Loucy (cell line): ENCODE results near the gene SYNM.

Experiments
- H2AFZ ChIP-seq: fragments of 200-600 bp; sonication (generic); 2 replicates; pipeline ENCODE4 v1.6.0; 2016; ENCODE audit warnings: antibody characterized with exemption, mild to moderate bottlenecking, low read length, moderate library complexity
- H3F3A ChIP-seq: fragments of 200-600 bp; 2 replicates; pipeline ENCODE4 v1.6.0; 2016; ENCODE audit warnings: antibody characterized with exemption, low read depth, mild to moderate bottlenecking
- H3K27me3 ChIP-seq: fragments of 200-600 bp; sonication (generic); 2 replicates; pipeline ENCODE4 v1.6.1; 2014; ENCODE audit warnings: low read length, mild to moderate bottlenecking; ENCODE audit not compliant: insufficient read depth, poor library complexity, severe bottlenecking
- H3K36me3 ChIP-seq: fragments of 200-600 bp; sonication (generic); 2 replicates; pipeline ENCODE4 v1.6.1; 2016; ENCODE audit warnings: low read length; ENCODE audit not compliant: insufficient read depth
- H3K4me1 ChIP-seq: fragments of 200-600 bp; sonication (generic); 2 replicates; pipeline ENCODE4 v1.5.1; 2014; ENCODE audit warnings: low read length, mild to moderate bottlenecking; ENCODE audit not compliant: insufficient read depth, poor library complexity, severe bottlenecking
- H3K4me2 ChIP-seq: fragments of 200-600 bp; sonication (generic); 2 replicates; pipeline ENCODE4 v1.6.0; 2014; ENCODE audit warnings: antibody characterized with exemption, low read length, low read depth, mild to moderate bottlenecking; ENCODE audit not compliant: poor library complexity, severe bottlenecking
- H3K4me3 ChIP-seq: fragments of 200-600 bp; sonication (generic); 2 replicates; pipeline ENCODE4 v1.5.1; 2014; ENCODE audit warnings: low read length, mild to moderate bottlenecking, mixed read lengths; ENCODE audit not compliant: poor library complexity, severe bottlenecking
- H3K79me2 ChIP-seq: fragments of 200-600 bp; sonication (generic); 2 replicates; pipeline ENCODE4 v1.6.1; 2014; ENCODE audit warnings: low read length; ENCODE audit not compliant: insufficient read depth
- H3K9ac ChIP-seq: fragments of 200-600 bp; sonication (generic); 2 replicates; pipeline ENCODE4 v1.6.0; 2014; ENCODE audit warnings: mild to moderate bottlenecking, low read depth, low read length, moderate library complexity; ENCODE audit not compliant: poor library complexity, severe bottlenecking
- H3K9me2 ChIP-seq: fragments of 200-600 bp; sonication (generic); replicated peaks from 2 replicates; pipeline ENCODE4 v1.6.1; 2016; ENCODE audit warnings: low read depth, low read length, mixed read lengths
- H3K9me3 ChIP-seq: fragments of 200-600 bp; sonication (generic); 2 replicates; pipeline ENCODE4 v1.6.1; 2014; ENCODE audit warnings: mild to moderate bottlenecking, antibody characterized with exemption, low read length, low read depth; ENCODE audit not compliant: insufficient read depth
- H4K20me1 ChIP-seq: fragments of 200-600 bp; sonication (generic); 2 replicates; pipeline ENCODE4 v1.6.0; 2014; ENCODE audit warnings: antibody characterized with exemption, low read length, mild to moderate bottlenecking; ENCODE audit not compliant: insufficient read depth, poor library complexity, severe bottlenecking
- EZH2phosphoT487 ChIP-seq: fragments of 200-600 bp; IDR thresholded peaks from 2 replicates; pipeline ENCODE4 v1.6.1; 2018; ENCODE audit warnings: antibody characterized with exemption, mild to moderate bottlenecking, moderate library complexity, borderline replicate concordance
- TF ChIP-seq, protein P1 (sequence below): fragments of 200-600 bp; sonication (generic); conservative IDR thresholded peaks from 2 replicates; pipeline ENCODE4 v1.5.1; 2014; ENCODE audit warnings: mild to moderate bottlenecking, antibody characterized with exemption, low read length

The SYNM gene

GRCh38 chr15:99145778-99146177 lies 40.9 kb downstream of the SYNM start:
- H2AFZ ChIP-seq: no peak overlapping the region
- H3K27me3 ChIP-seq: no peaks in the 10 kb centered on the region
- H3K4me2 ChIP-seq: no peak overlapping the region
- no peaks in the 10 kb centered on the region for H3K9me3 ChIP-seq
- H3K4me3 ChIP-seq: no peak overlapping the region
- no peaks in the 10 kb centered on the region for H4K20me1 ChIP-seq
- no peaks in the 10 kb centered on the region for H3K4me1 ChIP-seq
- no peaks in the 10 kb centered on the region for H3F3A ChIP-seq
- H3K36me3 ChIP-seq: no peaks in the 10 kb centered on the region
- H3K79me2 ChIP-seq: no peaks in the 10 kb centered on the region
- no peak overlapping the region for H3K9ac ChIP-seq
- no peak for TF ChIP-seq EZH2phosphoT487
- TF ChIP-seq, protein P1, sequence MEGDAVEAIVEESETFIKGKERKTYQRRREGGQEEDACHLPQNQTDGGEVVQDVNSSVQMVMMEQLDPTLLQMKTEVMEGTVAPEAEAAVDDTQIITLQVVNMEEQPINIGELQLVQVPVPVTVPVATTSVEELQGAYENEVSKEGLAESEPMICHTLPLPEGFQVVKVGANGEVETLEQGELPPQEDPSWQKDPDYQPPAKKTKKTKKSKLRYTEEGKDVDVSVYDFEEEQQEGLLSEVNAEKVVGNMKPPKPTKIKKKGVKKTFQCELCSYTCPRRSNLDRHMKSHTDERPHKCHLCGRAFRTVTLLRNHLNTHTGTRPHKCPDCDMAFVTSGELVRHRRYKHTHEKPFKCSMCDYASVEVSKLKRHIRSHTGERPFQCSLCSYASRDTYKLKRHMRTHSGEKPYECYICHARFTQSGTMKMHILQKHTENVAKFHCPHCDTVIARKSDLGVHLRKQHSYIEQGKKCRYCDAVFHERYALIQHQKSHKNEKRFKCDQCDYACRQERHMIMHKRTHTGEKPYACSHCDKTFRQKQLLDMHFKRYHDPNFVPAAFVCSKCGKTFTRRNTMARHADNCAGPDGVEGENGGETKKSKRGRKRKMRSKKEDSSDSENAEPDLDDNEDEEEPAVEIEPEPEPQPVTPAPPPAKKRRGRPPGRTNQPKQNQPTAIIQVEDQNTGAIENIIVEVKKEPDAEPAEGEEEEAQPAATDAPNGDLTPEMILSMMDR: no peak
- H3K9me2 ChIP-seq: no peaks in the 10 kb centered on the region

- Histone ChIP-seq H3K9ac (no peak overlapping the region), H3K4me1 (no peaks in the 10 kb centered on the region), H3K4me3 (no peak overlapping the region), H3K36me3 (no peaks in the 10 kb centered on the region), H3K9me3 (no peaks in the 10 kb centered on the region), H4K20me1 (no peaks in the 10 kb centered on the region), H2AFZ (no peak overlapping the region), H3K4me2 (no peak overlapping the region), H3F3A (no peaks in the 10 kb centered on the region), H3K79me2 (no peaks in the 10 kb centered on the region), H3K9me2 (no peaks in the 10 kb centered on the region), H3K27me3 (no peaks in the 10 kb centered on the region)
- TF ChIP-seq, protein P1: no peak
- TF ChIP-seq EZH2phosphoT487: no peak
Measured at GRCh38 chr15:99146661-99147060, 41.8 kb downstream of the SYNM start.

DNA sequence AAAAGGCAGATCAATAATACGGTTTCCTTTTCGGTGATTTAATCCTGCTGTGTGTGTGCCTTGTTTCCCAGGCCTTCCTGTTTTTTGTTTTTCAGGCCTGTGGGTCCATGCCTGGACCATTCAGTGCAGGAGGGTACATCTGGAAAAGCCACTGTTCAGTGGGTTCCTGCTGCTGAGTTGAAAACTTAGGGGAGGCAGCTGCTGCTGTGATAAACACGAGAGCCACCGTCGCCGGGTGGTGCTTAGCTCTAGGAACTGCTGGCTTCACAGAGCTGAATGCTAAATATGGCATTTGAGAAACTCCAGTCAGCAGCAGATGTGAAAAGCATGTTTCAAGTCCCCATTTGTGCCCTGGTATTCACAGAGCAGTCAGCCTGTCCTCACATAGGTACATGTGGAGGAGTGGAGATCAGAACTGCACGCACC lies 44.0 kb downstream of the SYNM start:
- no peaks in the 10 kb centered on the region for H3K4me1 ChIP-seq
- TF ChIP-seq, protein P1: no peak
- TF ChIP-seq EZH2phosphoT487: no peak
- no peaks in the 10 kb centered on the region for H3F3A ChIP-seq
- no peak overlapping the region for H3K4me2 ChIP-seq
- no peaks in the 10 kb centered on the region for H3K9me2 ChIP-seq
- no peak overlapping the region for H3K9ac ChIP-seq
- H4K20me1 ChIP-seq: no peaks in the 10 kb centered on the region
- H3K79me2 ChIP-seq: no peaks in the 10 kb centered on the region
- H3K36me3 ChIP-seq: no peaks in the 10 kb centered on the region
- H3K4me3 ChIP-seq: no peak overlapping the region
- no peaks in the 10 kb centered on the region for H3K27me3 ChIP-seq
- no peaks in the 10 kb centered on the region for H3K9me3 ChIP-seq
- no peak overlapping the region for H2AFZ ChIP-seq
